ENCODE data around the gene LY6G5B.
A peak's percentile ranks its signal among the peaks of the same experiment; 100 is the strongest.
"Not testable (repeated sequence)": the region's sequence is repeated elsewhere in the genome, so short reads cannot be mapped to it uniquely, and the experiment has no call there.

LY6G5B gene

DNA sequence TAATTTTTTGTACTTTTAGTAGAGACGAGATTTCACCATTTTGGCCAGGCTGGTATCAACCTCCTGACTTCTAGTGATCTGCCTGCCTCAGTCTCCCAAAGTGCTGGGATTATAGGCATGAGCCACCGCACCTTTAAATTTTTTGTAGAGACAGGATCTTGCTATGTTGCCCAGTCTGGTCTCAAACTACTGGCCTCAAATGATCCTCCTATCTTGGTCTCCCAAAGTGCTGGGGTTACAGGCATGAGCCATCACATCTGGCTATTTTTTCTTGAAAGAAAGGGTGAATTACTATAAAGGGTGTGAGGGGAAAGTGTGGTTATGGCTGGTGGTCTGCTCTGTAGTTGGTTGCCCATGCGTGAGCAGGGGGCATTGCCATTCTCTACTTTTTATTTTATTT is 38.4 kb downstream of the LY6G5B start:
- no peak for DNase-seq (ENCODE audit: extremely low read depth, insufficient read length)
- Histone ChIP-seq H3K4me3 (replicated peaks; ENCODE audit: low read depth, low read length) (no peak overlapping the region), H3K27me3 (replicated peaks; ENCODE audit: control insufficient read depth, insufficient read depth, low read length) (no peaks in the 10 kb centered on the region; the same call in 1 of the 2 replicates), H3K36me3 (ENCODE audit: control insufficient read depth, insufficient read depth, low read length) (no peaks in the 10 kb centered on the region)
- TF ChIP-seq, protein P1, sequence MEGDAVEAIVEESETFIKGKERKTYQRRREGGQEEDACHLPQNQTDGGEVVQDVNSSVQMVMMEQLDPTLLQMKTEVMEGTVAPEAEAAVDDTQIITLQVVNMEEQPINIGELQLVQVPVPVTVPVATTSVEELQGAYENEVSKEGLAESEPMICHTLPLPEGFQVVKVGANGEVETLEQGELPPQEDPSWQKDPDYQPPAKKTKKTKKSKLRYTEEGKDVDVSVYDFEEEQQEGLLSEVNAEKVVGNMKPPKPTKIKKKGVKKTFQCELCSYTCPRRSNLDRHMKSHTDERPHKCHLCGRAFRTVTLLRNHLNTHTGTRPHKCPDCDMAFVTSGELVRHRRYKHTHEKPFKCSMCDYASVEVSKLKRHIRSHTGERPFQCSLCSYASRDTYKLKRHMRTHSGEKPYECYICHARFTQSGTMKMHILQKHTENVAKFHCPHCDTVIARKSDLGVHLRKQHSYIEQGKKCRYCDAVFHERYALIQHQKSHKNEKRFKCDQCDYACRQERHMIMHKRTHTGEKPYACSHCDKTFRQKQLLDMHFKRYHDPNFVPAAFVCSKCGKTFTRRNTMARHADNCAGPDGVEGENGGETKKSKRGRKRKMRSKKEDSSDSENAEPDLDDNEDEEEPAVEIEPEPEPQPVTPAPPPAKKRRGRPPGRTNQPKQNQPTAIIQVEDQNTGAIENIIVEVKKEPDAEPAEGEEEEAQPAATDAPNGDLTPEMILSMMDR (IDR thresholded peaks at IDR 0.05; ENCODE audit: insufficient read depth, low read length, poor library complexity, severe bottlenecking), result no peak

GRCh38 chr6:31709157-31709556 is 39.4 kb downstream of the LY6G5B start:
- not testable (repeated sequence) for H3K4me3 ChIP-seq (replicated peaks; ENCODE audit: low read depth, low read length); DNase-seq (ENCODE audit: extremely low read depth, insufficient read length); H3K36me3 ChIP-seq (ENCODE audit: control insufficient read depth, insufficient read depth, low read length); H3K27me3 ChIP-seq (replicated peaks; ENCODE audit: control insufficient read depth, insufficient read depth, low read length)

- Histone ChIP-seq H3K36me3 (ENCODE audit: control insufficient read depth, insufficient read depth, low read length) (no peaks in the 10 kb centered on the region), H3K4me3 (replicated peaks; ENCODE audit: low read depth, low read length) (no peak overlapping the region), H3K27me3 (replicated peaks; ENCODE audit: control insufficient read depth, insufficient read depth, low read length) (no peaks in the 10 kb centered on the region; the same call in 1 of the 2 replicates)
- TF ChIP-seq, protein P1 (IDR thresholded peaks at IDR 0.05; ENCODE audit: insufficient read depth, low read length, poor library complexity, severe bottlenecking), result no peak
- DNase-seq (ENCODE audit: extremely low read depth, insufficient read length), result no peak
Observed at GRCh38 chr6:31710523-31711219, 40.9 kb downstream of the LY6G5B start.

DNA sequence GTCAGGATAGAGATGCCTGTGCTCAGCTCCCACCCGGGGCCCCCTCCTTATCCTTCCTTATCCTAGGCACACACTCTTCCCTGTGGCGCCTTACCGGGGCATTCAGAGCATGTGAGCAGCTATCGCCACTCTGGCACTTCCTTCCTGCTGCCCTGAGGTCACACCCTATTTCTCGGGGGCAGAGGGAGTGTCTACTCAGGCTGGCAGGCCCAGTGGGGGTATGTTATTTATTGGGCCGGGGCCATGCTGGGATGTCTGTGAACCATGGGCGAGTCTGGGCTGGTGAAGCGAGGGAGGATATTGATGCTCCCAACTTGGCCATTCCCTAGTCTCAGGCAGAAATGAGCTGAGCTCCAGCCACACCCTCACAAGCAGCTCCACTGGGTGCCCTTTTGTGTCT is 41.5 kb downstream of the LY6G5B start:
- DNase-seq (ENCODE audit: extremely low read depth, insufficient read length), result no peak
- TF ChIP-seq, protein P1 (IDR thresholded peaks at IDR 0.05; ENCODE audit: insufficient read depth, low read length, poor library complexity, severe bottlenecking), result no peak
- H3K36me3 ChIP-seq (ENCODE audit: control insufficient read depth, insufficient read depth, low read length), result no peaks in the 10 kb centered on the region
- no peak overlapping the region for H3K4me3 ChIP-seq (replicated peaks; ENCODE audit: low read depth, low read length)
- H3K27me3 ChIP-seq (replicated peaks; ENCODE audit: control insufficient read depth, insufficient read depth, low read length), result no peaks in the 10 kb centered on the region; the same call in 1 of the 2 replicates

- no peak overlapping the region for H3K4me3 ChIP-seq (replicated peaks; ENCODE audit: low read depth, low read length)
- no peaks in the 10 kb centered on the region; the same call in 1 of the 2 replicates for H3K27me3 ChIP-seq (replicated peaks; ENCODE audit: control insufficient read depth, insufficient read depth, low read length)
- no peak for DNase-seq (ENCODE audit: extremely low read depth, insufficient read length)
- no peaks in the 10 kb centered on the region for H3K36me3 ChIP-seq (ENCODE audit: control insufficient read depth, insufficient read depth, low read length)
- TF ChIP-seq, protein P1 (IDR thresholded peaks at IDR 0.05; ENCODE audit: insufficient read depth, low read length, poor library complexity, severe bottlenecking), result peak; percentile 21
Observed at GRCh38 chr6:31712296-31712695, 42.5 kb downstream of the LY6G5B start.

DNA sequence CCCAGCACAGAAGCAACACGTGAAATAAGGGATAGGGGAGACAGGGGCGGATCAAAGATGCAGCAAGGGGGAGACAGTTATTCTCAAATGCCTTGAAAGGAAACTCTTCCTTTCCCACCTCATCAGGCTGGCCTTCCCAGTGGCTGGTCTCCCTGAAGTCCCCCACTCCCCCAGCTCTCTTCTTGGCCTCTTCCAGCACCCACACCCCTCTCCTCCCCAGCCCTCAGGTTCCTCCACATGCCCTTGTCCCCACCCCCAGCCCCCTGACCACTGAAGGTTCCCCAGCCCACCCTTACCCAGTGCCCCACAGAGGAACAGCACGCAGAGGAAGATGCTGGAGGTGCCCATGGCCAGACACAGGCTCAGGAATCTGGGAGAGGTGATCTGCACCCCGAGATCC is 43.7 kb downstream of the LY6G5B start:
- Histone ChIP-seq H3K4me3 (replicated peaks; ENCODE audit: low read depth, low read length) (no peak overlapping the region), H3K27me3 (replicated peaks; ENCODE audit: control insufficient read depth, insufficient read depth, low read length) (no peaks in the 10 kb centered on the region; the same call in 1 of the 2 replicates), H3K36me3 (ENCODE audit: control insufficient read depth, insufficient read depth, low read length) (no peaks in the 10 kb centered on the region)
- TF ChIP-seq, protein P1 (IDR thresholded peaks at IDR 0.05; ENCODE audit: insufficient read depth, low read length, poor library complexity, severe bottlenecking), result no peak
- no peak for DNase-seq (ENCODE audit: extremely low read depth, insufficient read length)
